CD4-positive, alpha-beta T cell treated with Interleukin-17A for 1 hour (primary cell): ENCODE results near the gene ISY1.
"Not testable (repeated sequence)": the region's sequence is repeated elsewhere in the genome, so short reads cannot be mapped to it uniquely, and the experiment has no call there.

Source experiments
- DNase-seq: peaks from one replicate; pipeline ENCODE4 v3.0.0-alpha.2; 2020

The ISY1 gene

GRCh38 chr3:129165594-129165993 lies 4.7 kb upstream of the ISY1 start:
- DNase-seq, result not testable (repeated sequence)

- DNase-seq, result no peak
Measured at GRCh38 chr3:129164500-129164899, 3.6 kb upstream of the ISY1 start.

GRCh38 chr3:129162729-129163579 lies 2.1 kb upstream of the ISY1 start:
- DNase-seq, result no peak

- no peak for DNase-seq
Measured at GRCh38 chr3:129161860-129162271, 1.0 kb upstream of the ISY1 start.

GRCh38 chr3:129144786-129145185 lies 16.1 kb downstream of the ISY1 start:
- DNase-seq, result no peak

- DNase-seq, result not testable (repeated sequence)
Measured at GRCh38 chr3:129141011-129141410, 19.9 kb downstream of the ISY1 start.

- no peak for DNase-seq
Measured at GRCh38 chr3:129139911-129140310, 21.0 kb downstream of the ISY1 start.

- not testable (repeated sequence) for DNase-seq
Measured at GRCh38 chr3:129136275-129136674, 24.6 kb downstream of the ISY1 start.

GRCh38 chr3:129132097-129132866 lies 28.6 kb downstream of the ISY1 start:
- DNase-seq, result no peak

GRCh38 chr3:129131465-129132088 lies 29.3 kb downstream of the ISY1 start:
- no peak for DNase-seq

GRCh38 chr3:129130291-129130813 lies 30.5 kb downstream of the ISY1 start:
- no peak for DNase-seq

GRCh38 chr3:129128357-129129155 lies 32.3 kb downstream of the ISY1 start:
- DNase-seq, result no peak

- no peak for DNase-seq
Measured at GRCh38 chr3:129126726-129127280, 34.1 kb downstream of the ISY1 start.

GRCh38 chr3:129123314-129124060 lies 37.4 kb downstream of the ISY1 start:
- peak; percentile 38 for DNase-seq

GRCh38 chr3:129122412-129123011 lies 38.4 kb downstream of the ISY1 start:
- no peak for DNase-seq

- DNase-seq, result peak; percentile 92
Measured at GRCh38 chr3:129121792-129122411, 39.0 kb downstream of the ISY1 start, which contains the start of gene RAB43. Gene RAB43, minus strand, starts transcription at chr3:129121804. Its CDS starts 315 bp downstream, at chr3:129121489.

GRCh38 chr3:129121016-129121791 lies 39.7 kb downstream of the ISY1 start:
- no peak for DNase-seq

- peak; percentile 95 for DNase-seq
Measured at GRCh38 chr3:129120254-129121004, 40.4 kb downstream of the ISY1 start.
